Thymus (tissue), 11 donors: ENCODE results near the gene TAC3. TPM values are rescaled to one million over a fixed set of nuclear protein-coding genes. Genes with fewer than 3 reads are reported as not detected.

Source experiments
- DNase-seq, 9 donors: peaks; one replicate each; pipeline ENCODE4 v3.0.0-alpha.2; 2013; ENCODE audit warnings: low spot score in 9 of 9, low read depth in 6 of 9, missing footprints in 1 of 9
- H3K27ac ChIP-seq, 2 donors: one replicate each; pipeline ENCODE4 v1.5.1; 2013; ENCODE audit warnings: control low read depth in 1 of 2, low read depth in 1 of 2, low read length in 1 of 2, mild to moderate bottlenecking in 1 of 2, moderate library complexity in 1 of 2
- H3K27me3 ChIP-seq, 2 donors: one replicate each; pipeline ENCODE4 v1.5.1; 2013; ENCODE audit warnings: low read length in 1 of 2; ENCODE audit not compliant: control insufficient read depth in 2 of 2, insufficient read depth in 1 of 2
- H3K36me3 ChIP-seq, 2 donors: one replicate each; pipeline ENCODE4 v1.5.1; 2013; ENCODE audit warnings: low read length in 1 of 2, mild to moderate bottlenecking in 1 of 2, moderate library complexity in 1 of 2; ENCODE audit not compliant: control insufficient read depth in 2 of 2, insufficient read depth in 2 of 2
- H3K4me1 ChIP-seq, 2 donors: one replicate each; pipeline ENCODE4 v1.5.1; 2013; ENCODE audit warnings: low read length in 2 of 2; ENCODE audit not compliant: control insufficient read depth in 2 of 2, insufficient read depth in 2 of 2
- H3K4me3 ChIP-seq, 2 donors: one replicate each; pipeline ENCODE4 v1.5.1; 2013; ENCODE audit warnings: low read length in 2 of 2, control low read depth in 1 of 2, mild to moderate bottlenecking in 1 of 2
- H3K9me3 ChIP-seq, 2 donors: one replicate each; pipeline ENCODE4 v1.5.1; 2013; ENCODE audit warnings: low read length in 1 of 2, mild to moderate bottlenecking in 1 of 2; ENCODE audit not compliant: control insufficient read depth in 2 of 2, insufficient read depth in 1 of 2
- WGBS: extraction: QIAGEN DNeasy Blood & Tissue Kit; methylation state at CpG from one replicate; pipeline ENCODE4 v1.1.7; 2013; 5-methylcytosine and 5-hydroxymethylcytosine counted together
- polyA plus RNA-seq: library from polyadenylated mRNA; stranded (reverse); fragments of 200-250 nt; gene quantifications from one replicate; pipeline ENCODE4 v1.2.3, GENCODE V29; 2013
- total RNA-seq: library from RNA; stranded (reverse); fragments of 120-200 nt; gene quantifications from one replicate; pipeline ENCODE4 v1.2.4, GENCODE V29; 2013
- donor health status: healthy.

The TAC3 gene
- total and polyA plus RNA-seq, 2 donors, result 0.76 to 4.3 TPM

GRCh38 chr12:57001448-57001906 is 14.9 kb downstream of the TAC3 start:
- H3K27ac ChIP-seq, result no peak overlapping the region
- peaks cover 30 to 66% of the 10 kb centered on the region in 2 donors for H3K36me3 ChIP-seq
- H3K9me3 ChIP-seq, result no peaks in the 10 kb centered on the region
- DNase-seq, result peak; percentile 40 to 80 (median 64)
- no peak overlapping the region for H3K4me3 ChIP-seq
- H3K4me1 ChIP-seq, result peaks cover 4 to 21% of the 10 kb centered on the region in 2 donors
- no peaks in the 10 kb centered on the region for H3K27me3 ChIP-seq
- WGBS, result 54% methylated on average over 13 of the region's 13 CpGs

GRCh38 chr12:57000393-57000792 is 15.9 kb downstream of the TAC3 start:
- Histone ChIP-seq H3K4me3 (no peak overlapping the region), H3K27ac (no peak overlapping the region), H3K36me3 (peaks cover 37 to 69% of the 10 kb centered on the region in 2 donors), H3K27me3 (no peaks in the 10 kb centered on the region), H3K9me3 (no peaks in the 10 kb centered on the region), H3K4me1 (peaks cover 2 to 15% of the 10 kb centered on the region in 2 donors)
- DNase-seq, result no peak
- WGBS, result 97% methylated on average over 1 of the region's 1 CpG

- 99% methylated on average over 4 of the region's 4 CpGs for WGBS
- DNase-seq, result no peak
- no peaks in the 10 kb centered on the region for H3K9me3 ChIP-seq
- no peak overlapping the region for H3K4me3 ChIP-seq
- no peak overlapping the region for H3K27ac ChIP-seq
- no peaks in the 10 kb centered on the region for H3K27me3 ChIP-seq
- peaks cover 0 to 7% of the 10 kb centered on the region in 2 donors for H3K4me1 ChIP-seq
- peaks cover 36 to 65% of the 10 kb centered on the region in 2 donors for H3K36me3 ChIP-seq
Measured at GRCh38 chr12:56999456-56999855, 16.9 kb downstream of the TAC3 start.

- no peak overlapping the region for H3K27ac ChIP-seq
- 87% methylated on average over 4 of the region's 4 CpGs for WGBS
- peaks cover 31 to 61% of the 10 kb centered on the region in 2 donors for H3K36me3 ChIP-seq
- H3K4me3 ChIP-seq, result no peak overlapping the region
- DNase-seq, result no peak
- no peaks in the 10 kb centered on the region for H3K27me3 ChIP-seq
- H3K9me3 ChIP-seq, result no peaks in the 10 kb centered on the region
- H3K4me1 ChIP-seq, result peaks cover 0 to 7% of the 10 kb centered on the region in 2 donors
Measured at GRCh38 chr12:56998981-56999380, 17.3 kb downstream of the TAC3 start.

GRCh38 chr12:56998316-56998715 is 18.0 kb downstream of the TAC3 start:
- H3K27me3 ChIP-seq, result no peaks in the 10 kb centered on the region
- 98% methylated on average over 6 of the region's 6 CpGs for WGBS
- no peaks in the 10 kb centered on the region for H3K9me3 ChIP-seq
- no peak for DNase-seq
- no peak overlapping the region for H3K27ac ChIP-seq
- peaks cover 24 to 54% of the 10 kb centered on the region in 2 donors for H3K36me3 ChIP-seq
- H3K4me3 ChIP-seq, result no peak overlapping the region
- H3K4me1 ChIP-seq, result peaks cover 0 to 7% of the 10 kb centered on the region in 2 donors

GRCh38 chr12:56996793-56997545 is 19.4 kb downstream of the TAC3 start:
- Histone ChIP-seq H3K27me3 (no peaks in the 10 kb centered on the region), H3K4me1 (peaks cover 0 to 7% of the 10 kb centered on the region in 2 donors), H3K27ac (no peak overlapping the region), H3K36me3 (peaks cover 11 to 40% of the 10 kb centered on the region in 2 donors), H3K9me3 (no peaks in the 10 kb centered on the region), H3K4me3 (no peak overlapping the region)
- no peak for DNase-seq
- 95% methylated on average over 12 of the region's 12 CpGs for WGBS

GRCh38 chr12:56995930-56996496 is 20.3 kb downstream of the TAC3 start:
- peaks cover 9 to 31% of the 10 kb centered on the region in 2 donors for H3K36me3 ChIP-seq
- DNase-seq, result no peak
- H3K4me3 ChIP-seq, result no peak overlapping the region
- H3K27me3 ChIP-seq, result no peaks in the 10 kb centered on the region
- H3K9me3 ChIP-seq, result no peaks in the 10 kb centered on the region
- H3K4me1 ChIP-seq, result peaks cover 0 to 8% of the 10 kb centered on the region in 2 donors
- 99% methylated on average over 11 of the region's 11 CpGs for WGBS
- H3K27ac ChIP-seq, result no peak overlapping the region

- Histone ChIP-seq H3K27ac (no peak overlapping the region), H3K4me3 (no peak overlapping the region), H3K9me3 (no peaks in the 10 kb centered on the region), H3K4me1 (peaks cover 0 to 12% of the 10 kb centered on the region in 2 donors), H3K36me3 (peaks cover 6 to 24% of the 10 kb centered on the region in 2 donors), H3K27me3 (no peaks in the 10 kb centered on the region)
- WGBS, result 98% methylated on average over 26 of the region's 26 CpGs
- no peak for DNase-seq
Measured at GRCh38 chr12:56995201-56995929, 21.0 kb downstream of the TAC3 start.
